GM21515 (cell line): ENCODE results near the gene NR2F2.

ENCODE experiments used
- ATAC-seq: cut with Tn5 transposase; IDR thresholded peaks from one replicate; pipeline ENCODE4 v1.9.1; 2021; ENCODE audit not compliant: unreplicated experiment

NR2F2 gene

DNA sequence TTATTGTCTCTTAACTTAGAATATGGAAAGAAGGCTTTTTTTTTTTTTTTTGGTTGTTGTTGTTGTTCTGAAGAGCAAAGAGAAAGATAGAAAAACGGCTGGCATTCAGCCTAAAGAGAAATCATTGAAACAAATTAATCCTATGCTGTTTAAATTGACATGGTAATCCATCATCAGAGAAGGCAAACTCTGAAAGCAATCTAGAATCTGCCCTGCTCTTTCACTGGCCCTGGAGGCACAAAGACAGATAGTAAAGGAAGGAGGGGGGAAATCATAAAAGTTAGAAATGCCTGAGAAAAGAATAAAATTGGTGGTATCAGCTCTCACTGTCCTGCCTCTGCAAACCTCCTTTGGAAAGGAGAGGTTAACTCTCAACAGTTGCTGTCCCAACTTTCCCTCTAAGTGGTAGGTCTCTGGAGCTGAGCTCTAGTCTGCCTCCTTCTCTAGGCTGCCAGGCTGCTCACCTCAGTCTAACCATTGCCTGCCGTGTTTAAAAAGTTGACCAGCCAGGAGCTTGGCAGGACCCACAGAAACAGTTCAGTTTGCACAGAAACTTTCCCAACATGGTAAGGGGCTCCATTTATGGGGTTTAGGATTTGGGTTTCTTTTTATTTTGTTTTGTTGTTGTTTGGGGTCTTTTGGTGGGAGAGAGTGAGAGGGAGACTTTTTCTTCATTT, 13.4 kb upstream of the NR2F2 start:
- ATAC-seq, result no peak

DNA sequence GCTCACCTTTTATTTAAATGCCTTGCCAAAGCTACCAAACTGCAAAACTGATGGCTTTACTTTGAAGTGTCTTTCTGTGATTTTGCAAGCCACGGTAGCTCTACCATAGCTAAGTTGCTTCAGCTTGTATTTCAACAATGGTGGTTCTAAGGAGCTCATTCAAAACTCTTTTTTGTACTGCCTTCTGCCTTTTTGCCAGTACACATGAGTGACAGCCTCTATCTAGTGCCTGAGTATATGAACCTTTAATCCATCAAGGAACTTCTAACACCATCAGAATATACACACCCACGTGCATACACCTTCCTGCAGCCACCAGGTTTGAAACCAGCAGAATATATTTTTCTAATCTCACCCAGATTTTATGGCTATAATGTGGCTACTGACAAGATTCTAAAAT, 10.4 kb upstream of the NR2F2 start:
- ATAC-seq, result no peak

DNA sequence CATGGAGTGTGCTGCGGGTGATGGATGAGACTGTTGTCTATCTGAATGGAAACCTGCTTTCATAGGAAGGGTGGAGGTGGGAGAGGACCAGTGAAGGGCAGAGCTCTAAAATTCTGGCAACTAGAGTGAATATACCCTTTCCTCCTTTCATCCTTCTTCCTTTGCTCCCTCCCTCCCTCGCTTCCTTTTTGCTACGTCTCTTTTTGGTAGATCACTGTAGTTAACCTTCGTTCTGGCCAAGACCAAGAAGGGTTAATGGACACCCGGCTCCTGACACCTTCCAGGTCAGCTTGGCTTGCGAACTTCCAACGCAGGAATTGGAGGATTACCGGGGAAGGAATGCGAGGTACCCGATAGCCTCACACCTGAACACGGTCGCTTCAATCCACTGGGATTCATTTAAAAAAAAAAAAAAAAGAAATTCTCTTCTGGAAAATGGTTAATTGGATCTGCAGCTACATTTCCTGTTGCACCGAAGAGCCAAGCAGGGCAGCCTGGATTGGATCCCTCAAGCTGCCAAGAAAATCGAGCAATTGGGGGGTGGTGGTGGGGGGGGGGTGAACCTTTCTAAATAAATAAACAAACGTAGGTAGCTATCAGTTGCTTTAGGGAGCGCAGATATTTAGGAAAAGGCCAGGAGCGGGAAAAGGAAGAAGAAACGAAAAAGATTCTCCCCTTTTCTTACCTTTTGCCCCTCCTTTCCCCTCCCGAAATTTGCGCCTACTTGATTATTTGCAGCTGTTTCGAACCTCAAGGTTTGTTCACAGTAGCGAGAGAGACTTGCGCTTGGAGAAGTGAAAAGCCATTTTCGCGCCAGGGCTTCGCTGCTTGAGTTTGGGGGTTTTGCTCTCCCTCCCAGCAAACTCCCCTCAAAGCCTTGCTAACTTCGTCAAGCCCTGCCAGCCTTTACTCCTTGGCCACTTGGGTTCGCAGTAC, 9.5 kb upstream of the NR2F2 start:
- no peak for ATAC-seq

DNA sequence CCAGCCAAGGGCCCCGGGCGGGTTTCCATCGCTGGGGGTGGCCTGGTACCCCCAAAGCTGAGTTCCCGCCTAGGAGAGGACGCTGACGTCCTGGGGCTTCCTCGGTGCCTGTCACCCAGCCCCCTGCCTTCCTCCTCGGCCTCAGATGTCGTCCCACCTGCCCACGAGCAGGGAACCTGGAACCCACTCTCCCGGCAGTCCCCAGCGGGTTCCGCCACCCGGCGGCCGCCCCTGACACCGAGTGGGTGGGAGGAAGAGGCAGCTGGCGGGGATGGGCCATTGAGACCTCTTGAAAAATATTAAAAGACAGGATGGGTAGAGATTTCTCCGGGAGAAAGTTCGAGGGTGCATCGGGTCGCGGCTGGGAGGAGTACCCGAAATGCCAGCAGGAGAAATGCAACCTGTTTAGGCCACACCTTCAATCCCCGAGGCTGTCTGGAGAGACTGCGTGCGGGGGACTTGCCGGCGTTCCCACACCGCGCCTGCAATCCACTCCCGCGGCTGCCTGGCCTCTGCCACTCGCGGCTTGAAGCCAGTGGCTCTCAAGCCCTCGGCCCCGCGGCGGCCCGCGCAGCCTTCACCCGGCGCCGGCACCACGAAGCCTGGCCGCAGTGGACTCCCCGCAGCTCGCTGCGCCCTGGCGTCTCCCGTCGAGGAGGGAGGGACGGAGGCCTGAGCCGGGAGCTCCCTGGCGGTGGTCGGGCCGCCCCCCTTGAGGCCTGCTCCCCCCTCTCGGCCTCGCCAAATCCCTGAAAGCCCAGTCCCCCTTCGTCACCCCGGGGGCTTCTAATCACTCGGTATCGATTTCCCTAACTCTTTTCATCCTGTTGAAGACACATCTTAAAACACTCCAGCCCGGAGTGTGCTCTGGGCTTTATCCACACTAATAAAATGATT, 8.6 kb upstream of the NR2F2 start:
- ATAC-seq, result no peak

DNA sequence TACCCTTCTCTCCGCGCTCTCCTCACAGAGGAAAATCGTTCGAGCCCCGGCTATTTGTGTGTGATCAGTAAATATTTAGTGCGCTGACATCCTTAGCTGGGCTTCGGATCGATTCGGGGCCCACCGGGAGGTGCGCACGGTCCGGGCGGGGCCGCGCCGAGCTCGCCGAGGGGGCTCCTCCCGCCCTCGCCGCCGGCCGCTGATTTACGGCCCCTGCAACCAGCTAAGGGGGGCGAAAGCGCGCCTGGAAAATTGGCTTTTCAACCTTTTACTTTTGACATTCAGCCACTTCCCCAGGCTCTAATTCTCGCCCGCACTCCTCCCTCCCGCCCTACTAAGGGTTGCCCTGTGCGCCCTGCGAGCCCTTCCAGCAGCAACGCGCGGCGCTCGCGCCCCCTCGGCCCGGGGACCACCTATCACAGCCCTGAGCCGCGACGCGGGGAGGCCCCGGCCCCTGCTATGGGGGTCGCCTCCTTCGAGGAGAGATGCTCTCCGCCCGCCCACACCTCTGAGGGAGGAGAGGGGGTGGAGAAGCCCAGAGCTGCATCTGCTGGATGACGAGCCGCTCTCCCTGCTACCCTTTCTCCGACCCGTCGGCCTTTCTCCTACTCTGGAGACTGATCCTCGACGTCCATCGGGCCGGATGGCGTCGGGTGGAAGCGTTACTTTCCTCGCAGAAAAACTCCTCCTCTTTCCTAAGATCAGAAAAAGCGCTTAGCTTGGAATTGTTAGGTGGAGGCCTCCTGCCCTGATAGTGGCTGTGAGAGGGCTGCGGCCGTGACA, 7.8 kb upstream of the NR2F2 start:
- no peak for ATAC-seq

DNA sequence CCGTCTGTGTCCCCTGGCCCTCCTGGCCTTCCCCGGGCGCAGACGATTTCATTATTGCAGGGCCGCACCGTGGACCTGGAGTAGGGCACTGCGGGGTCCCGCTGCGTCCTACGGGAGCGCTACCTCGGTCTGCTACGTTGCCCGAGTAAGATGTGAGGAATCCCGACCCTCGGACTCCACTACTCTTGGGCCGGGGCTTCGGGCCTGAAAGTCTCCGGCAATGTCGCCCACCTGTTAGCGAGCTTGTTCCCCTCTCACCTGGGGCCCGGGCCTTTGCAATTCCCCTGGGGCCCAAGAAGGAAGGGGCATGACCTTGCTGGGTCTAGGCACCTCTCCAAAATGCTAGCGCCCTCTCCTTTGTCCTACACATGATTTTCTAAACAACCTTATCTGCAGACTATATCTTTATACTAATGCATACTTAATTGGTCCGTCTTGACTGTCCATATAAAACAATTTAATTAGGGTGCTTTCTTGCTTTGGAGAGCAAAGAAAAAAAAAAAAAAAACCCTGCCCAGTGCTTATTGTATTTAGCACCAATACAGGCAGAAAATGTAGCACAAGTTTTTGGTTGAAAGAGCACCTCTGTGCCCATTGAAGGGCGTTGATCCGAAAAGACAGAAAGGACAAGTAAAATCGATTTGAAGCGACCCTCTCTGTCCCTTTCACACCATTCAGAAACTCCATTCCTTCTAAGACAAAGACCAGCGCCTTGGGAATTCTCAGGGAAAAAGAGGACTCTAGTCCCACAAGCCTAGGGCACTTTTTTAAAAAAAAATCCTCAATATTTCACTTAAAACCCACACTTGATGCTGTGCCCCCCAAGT, 7.0 kb upstream of the NR2F2 start:
- no peak for ATAC-seq

DNA sequence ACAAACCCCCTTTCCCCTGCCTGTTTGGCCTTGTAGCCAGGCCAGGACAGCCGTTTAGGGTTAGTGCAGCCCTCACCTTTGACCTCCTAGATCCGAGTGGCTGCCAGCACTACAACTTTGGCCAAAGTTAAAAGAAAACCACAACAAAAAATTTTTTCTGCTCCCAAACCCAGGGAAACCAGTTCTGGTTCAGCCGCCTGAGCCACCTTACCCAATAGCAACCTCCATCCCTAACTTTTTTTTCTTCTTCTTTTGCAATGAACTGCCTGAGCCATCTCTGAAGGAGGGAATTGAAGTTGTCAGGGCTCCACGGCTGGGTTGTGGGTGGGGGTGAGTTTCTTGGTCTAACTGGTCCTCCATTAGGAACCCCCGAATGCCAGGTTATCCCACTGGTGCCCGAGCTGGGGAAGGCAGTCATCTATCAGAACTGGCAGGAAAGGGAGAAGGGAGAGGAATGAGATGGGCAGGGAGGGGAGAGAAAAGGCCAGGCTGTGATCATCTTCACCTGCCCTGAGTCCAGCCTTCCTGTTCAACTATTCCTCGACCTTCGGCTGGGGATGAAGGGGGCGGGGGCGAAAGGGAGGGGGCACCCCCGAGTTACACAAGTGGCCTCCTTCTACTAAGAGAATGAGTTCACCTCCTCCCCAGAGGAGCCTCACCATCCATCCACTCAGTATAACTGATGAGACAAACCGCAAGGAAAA, 6.2 kb upstream of the NR2F2 start:
- ATAC-seq, result no peak

DNA sequence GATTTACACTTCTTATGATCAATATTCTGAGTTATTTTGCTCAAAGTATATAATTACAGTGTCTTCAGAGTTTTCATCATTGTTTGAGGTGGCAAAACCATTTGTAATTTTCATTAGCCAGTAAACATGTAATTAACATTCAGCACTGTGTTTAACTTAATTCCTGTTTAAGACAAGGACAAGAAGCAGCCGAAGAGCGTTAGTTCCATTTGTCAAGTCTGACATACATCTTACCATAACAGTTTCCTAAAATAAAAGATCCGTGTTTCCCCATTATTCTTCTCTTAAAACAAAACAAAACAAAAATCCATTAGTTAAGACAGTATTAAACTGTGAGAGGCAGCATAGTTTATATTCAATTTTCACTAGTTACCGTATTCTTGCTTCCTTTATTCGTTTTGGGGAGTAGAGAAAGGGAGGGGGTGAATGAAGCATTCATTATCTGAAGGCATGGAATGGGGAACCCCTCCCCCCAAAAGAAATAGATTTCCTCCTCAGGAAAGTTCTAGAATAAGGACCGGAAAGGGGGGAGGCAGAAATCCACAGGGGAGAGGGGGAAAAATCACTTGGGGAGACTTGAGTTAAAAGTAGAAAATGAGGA, 5.5 kb upstream of the NR2F2 start:
- ATAC-seq, result no peak

DNA sequence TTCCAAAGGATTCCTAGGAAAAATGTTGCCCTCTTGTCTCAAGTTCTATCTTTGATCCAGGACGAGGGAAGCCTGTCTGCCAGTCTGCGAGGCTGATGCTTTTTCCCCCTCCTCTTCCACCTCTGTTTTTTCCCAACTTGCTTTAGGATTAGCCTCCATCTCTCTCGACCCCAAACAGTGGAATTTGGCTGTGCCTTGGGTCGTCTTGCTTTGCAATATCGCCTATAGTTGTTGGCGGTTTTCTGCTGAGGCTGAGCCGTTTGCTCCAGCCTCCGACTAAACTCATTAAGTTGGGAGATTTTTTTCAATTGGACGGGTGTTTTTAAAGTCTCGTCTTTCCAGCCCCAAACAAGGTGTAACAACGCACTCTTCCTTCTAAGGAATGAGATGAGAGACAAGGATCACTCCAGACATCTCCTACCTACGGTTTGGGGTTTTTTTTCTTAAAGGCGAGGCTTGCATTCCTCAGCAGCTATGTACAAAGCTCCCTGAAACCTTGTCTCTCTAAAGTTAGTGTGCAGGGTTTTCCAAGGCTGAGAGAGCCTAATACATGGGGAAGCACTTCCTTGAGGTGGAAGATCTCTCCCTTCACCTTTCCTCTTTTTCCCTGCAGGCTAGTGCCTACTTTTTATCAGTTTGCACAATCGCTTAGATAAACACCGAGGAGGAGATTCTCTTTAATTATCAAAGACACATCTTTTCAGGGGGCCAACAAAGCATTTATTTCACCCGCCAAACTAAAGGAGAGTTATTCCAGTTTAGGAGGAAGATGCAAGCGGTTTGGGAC, 4.8 kb upstream of the NR2F2 start:
- ATAC-seq, result no peak

DNA sequence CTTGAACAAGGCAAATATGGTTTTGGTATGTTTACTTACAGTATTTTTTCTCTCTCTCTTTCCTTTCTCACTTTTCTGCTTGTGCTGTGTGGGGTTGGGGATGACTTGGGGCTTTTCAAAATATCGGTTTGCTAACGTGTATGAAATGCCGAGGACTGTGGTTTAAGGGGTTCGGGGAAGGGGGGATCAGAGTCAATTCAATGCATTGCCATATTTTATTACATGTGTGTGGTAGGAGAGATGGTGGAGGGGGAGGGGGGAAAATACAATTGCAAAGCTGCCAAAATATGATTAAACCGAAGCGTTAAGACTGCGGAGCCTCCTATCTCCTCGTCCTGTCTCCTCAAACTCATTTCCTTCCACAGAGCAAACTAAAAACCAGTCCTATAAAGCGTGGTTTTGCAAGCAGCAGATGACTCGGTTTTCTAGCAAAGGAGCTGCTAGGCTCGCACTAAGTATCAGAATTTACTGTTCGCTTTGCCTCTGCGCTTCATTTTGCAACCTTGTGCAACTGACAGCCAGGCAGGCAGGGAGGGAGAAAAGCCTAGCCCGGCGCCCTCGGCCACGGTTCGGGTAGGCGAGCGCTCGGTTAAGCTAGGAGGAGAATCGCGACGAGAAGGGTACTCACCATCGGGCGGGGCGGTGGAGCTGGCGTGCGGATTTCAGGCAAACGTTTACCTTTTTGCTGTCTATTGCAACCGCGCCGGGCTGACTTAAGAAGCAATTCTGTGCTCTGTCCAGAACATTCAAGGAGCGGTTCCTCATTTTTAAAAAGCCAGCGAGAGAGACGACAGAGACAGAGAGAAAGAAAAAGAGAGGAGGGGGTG, 4.0 kb upstream of the NR2F2 start:
- no peak for ATAC-seq

DNA sequence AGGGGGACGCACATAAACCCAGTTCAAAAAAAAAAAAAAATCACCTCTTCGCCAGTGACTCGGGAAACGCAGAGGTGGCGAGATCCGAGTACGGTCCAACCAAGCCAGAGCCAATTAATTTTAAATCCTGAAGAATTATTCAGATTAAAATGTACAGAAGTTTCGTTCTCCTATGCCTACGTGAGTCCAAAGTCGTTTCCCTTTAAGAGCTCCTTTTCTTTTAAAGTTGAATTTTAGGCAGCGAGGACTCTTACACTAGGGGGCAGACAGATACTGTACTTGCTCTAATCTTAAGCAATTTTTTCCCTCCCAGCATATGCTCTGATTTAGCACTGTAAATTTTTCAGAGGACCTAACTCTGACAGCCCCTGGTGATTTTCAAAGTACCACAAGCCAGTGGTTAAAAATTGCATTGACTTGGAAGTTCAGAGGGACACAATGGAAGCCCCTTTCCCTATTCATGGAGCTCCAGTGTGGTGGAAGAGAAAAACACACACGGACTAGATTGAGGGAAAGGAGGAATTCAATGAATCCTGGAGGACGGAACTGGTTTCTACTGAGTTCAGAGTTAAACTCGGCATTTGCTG, 3.3 kb upstream of the NR2F2 start:
- ATAC-seq, result no peak

DNA sequence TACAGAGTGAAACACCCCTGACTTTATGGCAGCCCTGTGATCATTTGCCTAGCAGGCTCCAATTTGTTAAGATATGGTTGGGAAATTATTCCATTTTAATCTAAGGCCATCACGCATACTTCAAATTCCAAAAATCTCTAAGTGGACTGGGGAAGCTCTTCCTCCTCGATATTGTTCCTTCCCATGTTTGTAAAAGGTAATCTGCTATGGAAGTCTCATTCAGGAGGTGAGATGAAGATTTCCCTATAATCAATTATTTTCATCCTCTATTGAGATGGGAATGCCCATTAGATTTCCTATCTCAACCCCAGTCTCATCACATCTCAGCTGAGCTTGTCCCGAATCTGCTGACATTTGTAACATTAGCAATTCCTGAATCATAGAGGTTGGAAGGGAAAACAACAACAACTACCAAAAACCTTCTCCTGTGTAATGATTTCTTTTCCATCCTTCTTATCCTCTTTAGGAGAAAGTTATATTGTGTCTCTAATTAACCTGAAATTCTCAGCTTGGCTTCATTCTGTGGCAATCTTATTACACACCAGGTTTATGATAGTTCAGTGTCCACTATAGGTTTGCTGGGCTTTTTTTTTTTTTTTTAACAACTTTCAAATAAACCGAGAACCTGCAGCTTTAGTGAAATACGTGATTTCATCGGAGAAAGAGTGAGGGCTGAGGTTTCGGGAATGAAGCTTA, 2.2 kb upstream of the NR2F2 start:
- no peak for ATAC-seq

DNA sequence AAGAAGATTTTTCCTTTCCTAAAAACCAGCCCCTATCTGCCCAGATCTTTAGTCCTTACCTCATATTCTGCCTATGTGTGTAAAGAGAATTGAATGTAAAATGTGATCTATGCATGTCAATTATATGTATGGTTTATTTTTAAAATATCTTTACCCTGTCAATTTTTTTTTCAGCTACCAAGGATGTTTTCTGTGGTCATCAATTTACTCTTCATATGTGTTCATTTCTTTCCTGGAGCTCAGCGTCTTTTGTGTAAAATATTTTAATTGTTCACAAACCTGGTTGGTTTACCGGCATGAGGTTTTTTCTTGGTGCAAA, 1.7 kb upstream of the NR2F2 start:
- no peak for ATAC-seq

DNA sequence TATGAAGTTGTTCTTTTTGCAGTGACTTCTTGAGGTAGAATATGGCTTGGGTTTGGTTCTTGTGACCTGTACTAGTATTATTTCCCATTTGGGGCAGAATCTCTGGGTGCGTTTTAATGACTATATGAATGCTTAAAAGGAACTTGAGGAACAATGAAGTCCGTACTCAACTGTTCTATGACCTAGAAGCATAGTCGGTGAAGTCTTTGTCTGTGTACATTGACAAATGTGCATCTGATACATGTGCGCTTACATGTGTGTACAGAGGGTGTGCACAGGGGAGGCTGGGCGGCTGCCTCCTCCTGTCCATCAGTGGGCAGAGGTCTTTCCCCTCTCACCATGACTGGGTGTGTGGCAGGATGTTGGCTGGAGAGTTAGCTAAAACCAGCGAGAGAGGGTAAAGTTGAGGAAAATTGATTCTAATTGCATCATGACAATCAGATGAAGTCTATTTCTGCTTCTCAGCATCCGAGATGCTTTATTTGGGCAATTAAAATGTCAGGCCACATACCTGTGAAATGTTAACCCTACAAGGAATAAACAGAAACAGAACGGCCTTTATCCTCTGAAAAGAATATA, 1.0 kb upstream of the NR2F2 start:
- ATAC-seq, result no peak

DNA sequence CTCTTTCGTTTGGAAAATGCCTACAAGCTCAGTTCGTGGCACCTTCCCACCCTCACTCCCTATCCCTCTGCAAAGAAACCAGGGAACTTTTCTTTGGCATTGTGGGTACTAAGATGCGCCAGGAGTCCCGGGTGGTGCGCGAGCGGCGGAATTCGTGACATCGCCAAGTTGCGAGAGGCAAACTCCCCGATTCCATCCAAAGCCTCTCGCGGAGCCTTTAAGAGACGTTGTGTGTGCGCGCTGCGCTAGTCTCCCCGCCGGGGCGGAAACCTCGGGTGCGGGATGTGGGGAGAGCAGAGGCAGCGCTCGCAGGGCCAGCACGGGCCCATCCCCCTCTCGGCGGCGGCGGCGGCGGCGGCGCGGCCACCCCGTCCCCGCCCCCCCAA, 443 bp upstream of the NR2F2 start:
- ATAC-seq, result no peak
